ENCODE measurements around the gene PAQR7.

DNA sequence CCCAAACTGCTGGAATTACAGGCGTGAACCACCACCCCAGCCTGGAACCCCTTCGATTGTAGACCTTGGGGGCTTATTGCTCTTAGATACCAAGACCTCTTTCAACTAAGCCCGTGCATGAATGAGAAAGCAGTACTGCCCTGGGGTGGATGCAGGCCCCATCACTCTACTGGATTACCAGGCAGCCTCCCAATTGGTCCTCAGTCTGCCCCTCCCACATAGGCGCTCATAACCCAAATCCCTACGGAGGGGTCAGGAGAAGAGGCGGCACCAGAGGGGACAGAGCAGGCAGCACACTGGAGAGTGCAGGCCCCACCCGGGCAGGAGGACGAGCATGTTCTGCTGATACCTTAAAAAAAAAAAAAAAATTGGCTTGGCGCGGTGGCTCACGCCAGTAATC is 43.1 kb upstream of the PAQR7 start:
- TF ChIP-seq, protein P1, sequence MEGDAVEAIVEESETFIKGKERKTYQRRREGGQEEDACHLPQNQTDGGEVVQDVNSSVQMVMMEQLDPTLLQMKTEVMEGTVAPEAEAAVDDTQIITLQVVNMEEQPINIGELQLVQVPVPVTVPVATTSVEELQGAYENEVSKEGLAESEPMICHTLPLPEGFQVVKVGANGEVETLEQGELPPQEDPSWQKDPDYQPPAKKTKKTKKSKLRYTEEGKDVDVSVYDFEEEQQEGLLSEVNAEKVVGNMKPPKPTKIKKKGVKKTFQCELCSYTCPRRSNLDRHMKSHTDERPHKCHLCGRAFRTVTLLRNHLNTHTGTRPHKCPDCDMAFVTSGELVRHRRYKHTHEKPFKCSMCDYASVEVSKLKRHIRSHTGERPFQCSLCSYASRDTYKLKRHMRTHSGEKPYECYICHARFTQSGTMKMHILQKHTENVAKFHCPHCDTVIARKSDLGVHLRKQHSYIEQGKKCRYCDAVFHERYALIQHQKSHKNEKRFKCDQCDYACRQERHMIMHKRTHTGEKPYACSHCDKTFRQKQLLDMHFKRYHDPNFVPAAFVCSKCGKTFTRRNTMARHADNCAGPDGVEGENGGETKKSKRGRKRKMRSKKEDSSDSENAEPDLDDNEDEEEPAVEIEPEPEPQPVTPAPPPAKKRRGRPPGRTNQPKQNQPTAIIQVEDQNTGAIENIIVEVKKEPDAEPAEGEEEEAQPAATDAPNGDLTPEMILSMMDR (conservative IDR thresholded peaks at IDR 0.05; ENCODE audit: low read length) = no peak
- TF ChIP-seq EZH2phosphoT487 (IDR thresholded peaks at IDR 0.05; ENCODE audit: borderline replicate concordance, low read depth, low read length) = no peak

Measured in OCI-LY7 (cell line).